Loucy (cell line): ENCODE measurements around the gene CDCA4.

Experiments
- CTCF ChIP-seq: fragments of 200-600 bp; sonication (generic); conservative IDR thresholded peaks from 2 replicates; pipeline ENCODE4 v1.5.1; 2014; ENCODE audit warnings: mild to moderate bottlenecking, antibody characterized with exemption, low read length
- EZH2phosphoT487 ChIP-seq: fragments of 200-600 bp; IDR thresholded peaks from 2 replicates; pipeline ENCODE4 v1.6.1; 2018; ENCODE audit warnings: antibody characterized with exemption, mild to moderate bottlenecking, moderate library complexity, borderline replicate concordance

DNA sequence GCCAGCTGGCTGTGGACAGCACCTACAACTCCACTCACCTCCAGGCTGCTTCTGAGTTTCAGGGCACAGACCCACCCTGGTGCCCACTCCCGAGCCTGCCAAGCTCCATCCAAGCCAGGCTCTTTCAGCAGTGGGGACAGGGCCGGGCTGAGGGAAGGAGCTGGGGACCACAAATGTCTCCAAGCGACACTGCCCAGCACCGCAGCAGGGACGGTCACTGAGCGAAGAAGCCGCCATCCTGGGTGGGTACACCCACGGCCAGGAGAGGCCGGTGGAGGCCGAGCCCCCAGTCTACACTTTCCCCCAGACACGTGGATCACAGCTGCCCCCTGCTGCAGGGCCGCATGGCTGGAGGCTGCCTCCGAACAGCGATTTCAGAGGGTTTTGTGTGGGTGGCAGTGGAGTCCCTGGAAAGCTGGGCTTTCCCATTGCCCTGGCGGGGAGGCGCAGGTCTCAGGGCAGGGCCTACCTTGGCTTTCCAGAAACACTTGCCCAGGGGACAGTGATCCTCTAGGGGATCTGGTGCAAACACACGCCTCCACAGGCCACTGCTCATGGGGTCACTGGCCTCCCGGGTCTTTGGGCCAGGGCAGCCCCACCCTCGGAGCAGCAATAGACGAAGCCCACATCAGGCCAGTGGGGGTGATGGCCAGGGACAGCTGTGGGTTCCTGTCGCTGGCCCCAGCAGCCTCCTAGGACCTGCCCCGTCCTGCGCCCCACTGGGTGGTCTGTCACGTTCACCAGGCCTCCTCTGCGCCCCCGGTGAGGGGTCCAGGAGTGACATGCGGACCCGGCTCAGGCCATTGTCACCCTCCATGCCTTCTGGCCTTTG lies 45.6 kb upstream of the CDCA4 start:
- TF ChIP-seq CTCF = no peak
- no peak for TF ChIP-seq EZH2phosphoT487
